GM21360 (cell line): ENCODE results near the gene KLF4.

Source experiments
- ATAC-seq: cut with Tn5 transposase; IDR thresholded peaks from one replicate; pipeline ENCODE4 v1.9.1; 2021; ENCODE audit warnings: mild to moderate bottlenecking, moderate library complexity; ENCODE audit not compliant: unreplicated experiment

The KLF4 gene

GRCh38 chr9:107455425-107456135 is 34.0 kb downstream of the KLF4 start:
- ATAC-seq = no peak

- ATAC-seq = no peak
Measured at GRCh38 chr9:107453479-107453878, 36.1 kb downstream of the KLF4 start.

- ATAC-seq = no peak
Measured at GRCh38 chr9:107447834-107448233, 41.7 kb downstream of the KLF4 start.

DNA sequence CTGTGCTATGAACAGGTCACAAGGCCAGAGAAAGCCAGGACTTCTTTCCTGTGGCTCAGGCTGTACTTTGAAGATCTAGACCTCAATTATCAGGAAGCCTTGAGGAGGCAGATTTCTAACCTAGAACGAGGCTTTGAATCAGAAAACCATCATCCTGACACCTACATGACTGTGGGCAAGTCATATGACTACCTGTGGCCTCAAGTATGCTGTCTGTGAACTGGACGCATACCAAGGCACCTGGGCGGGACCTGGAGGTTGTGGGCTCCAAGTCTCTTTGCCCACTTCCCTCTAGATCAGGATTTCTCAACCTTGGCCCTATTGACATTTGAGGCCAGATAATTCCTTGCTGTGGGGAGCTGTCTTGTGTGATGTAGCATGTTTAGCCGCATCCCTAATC is 42.5 kb downstream of the KLF4 start:
- no peak for ATAC-seq

DNA sequence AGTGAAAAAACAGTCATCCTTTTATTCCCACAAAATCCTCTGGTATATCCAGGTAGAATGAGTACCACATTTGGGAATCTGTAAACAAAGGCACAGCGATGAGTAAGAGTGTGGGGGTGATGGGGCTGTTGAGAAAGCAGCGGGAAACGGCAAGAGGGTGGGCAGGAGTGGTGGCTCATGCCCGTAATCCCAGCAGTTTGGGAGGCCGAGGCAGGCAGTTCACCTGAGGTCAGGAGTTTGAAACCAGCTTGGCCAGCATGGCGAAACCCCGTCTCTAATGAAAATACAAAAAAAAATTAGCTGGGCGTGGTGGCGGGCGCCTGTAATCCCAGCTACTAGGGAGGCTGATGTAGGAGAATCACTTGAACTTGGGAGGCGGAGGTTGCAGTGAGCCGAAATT is 43.1 kb downstream of the KLF4 start:
- ATAC-seq = no peak

GRCh38 chr9:107443786-107444185 is 45.8 kb downstream of the KLF4 start:
- no peak for ATAC-seq

GRCh38 chr9:107439991-107440456 is 49.5 kb downstream of the KLF4 start:
- ATAC-seq = no peak

DNA sequence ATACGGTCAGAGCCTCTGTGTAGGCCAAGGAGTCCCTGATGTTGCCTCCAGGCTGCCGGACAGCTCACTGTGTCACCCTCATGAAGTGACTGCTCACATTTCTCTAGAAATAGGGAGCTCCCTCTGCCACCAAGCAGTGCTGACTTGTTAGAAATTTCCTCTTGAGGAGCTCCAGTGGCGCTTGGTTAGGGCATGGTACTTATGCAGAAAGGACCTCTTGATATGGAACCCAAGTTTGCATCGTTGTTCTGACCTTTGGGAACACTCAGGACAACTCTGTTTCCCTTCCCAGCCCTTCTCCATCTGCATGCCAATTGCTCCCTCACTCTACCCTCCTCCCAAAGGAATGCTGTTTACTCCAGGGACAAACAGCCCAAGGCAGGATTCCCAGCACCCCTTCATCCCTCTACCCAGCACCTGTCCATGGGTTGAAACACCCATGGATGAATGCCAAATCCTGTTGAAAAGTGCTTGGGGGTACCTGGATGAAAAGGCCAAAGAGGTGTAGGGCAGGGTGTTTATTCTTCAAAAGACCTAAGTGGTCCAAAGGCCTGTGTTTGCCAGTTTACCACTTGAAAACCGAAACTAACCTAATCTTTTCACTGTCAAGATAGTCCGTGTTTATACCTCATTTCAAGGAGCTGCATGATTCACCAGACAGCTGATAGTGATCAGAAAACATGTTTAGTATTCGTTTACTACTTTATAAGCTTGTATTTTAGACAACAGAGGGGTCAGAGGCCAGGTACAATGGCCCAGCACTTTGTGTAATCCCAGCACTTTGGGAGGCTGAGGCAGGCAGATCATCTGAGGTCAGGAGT is 51.1 kb downstream of the KLF4 start:
- no peak for ATAC-seq

GRCh38 chr9:107437716-107438115 is 51.9 kb downstream of the KLF4 start:
- ATAC-seq = no peak

- no peak for ATAC-seq
Measured at GRCh38 chr9:107435415-107435814, 54.2 kb downstream of the KLF4 start.
